ENCODE results near the gene PLCD3. TPM values are rescaled to one million over a fixed set of nuclear protein-coding genes. Genes with fewer than 3 reads are reported as not detected.
A peak's percentile ranks its signal among the peaks of the same experiment; 100 is the strongest.

The PLCD3 gene
- total and polyA plus RNA-seq, 9 of the 15 experiments (the other 6 are each of a cell fraction or from before 2014, with no cell fraction given) = 0.20 to 22.6 (median 7.5) TPM

DNA sequence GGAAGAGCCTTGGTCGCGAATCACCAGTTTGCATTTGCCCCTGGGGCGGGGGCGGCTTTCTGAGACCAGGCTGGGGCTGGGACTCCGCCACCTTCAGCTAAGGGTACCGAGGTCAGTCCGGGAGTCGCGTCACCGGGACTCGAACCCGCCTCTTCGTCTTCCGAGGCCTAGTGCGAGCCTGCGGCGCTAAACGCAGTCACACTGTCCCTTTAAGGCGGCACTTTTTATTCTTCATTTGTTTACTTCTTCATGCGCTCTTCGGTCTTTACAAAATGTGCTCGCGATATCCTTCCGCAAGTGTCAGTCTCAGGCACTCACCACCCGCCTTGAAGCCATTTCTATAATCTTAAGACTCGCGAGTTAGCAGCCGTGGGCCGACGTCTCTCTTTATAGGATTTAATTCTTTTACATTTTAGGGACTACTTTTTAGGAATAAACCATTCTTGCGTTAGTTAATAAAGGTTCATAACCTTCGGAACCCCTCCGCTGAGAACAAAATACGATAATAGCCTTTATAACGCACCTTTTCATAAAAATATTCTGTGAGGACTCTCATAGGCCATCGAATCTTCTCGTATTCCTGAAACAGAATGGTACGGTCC, 15.4 kb upstream of the PLCD3 start (continued):
- TF ChIP-seq HMG20B (CRISPR knock-in tag; IDR thresholded peaks at IDR 0.05) (no peak), CEBPB (tag; IDR thresholded peaks at IDR 0.05) (no peak), KLF13 (tag; IDR thresholded peaks at IDR 0.05; ENCODE audit: borderline replicate concordance, low read depth) (peak; percentile 57; the same call in 1 of the 2 replicates), ZNF124 (CRISPR knock-in tag; IDR thresholded peaks at IDR 0.05) (no peak), ZNF146 (CRISPR knock-in tag; IDR thresholded peaks at IDR 0.05; ENCODE audit: unreplicated experiment) (no peak), RHOXF2B (CRISPR knock-in tag; conservative IDR thresholded peaks at IDR 0.05) (peak; percentile 66; the same call in 1 of the 2 replicates), TAF15 (IDR thresholded peaks at IDR 0.05; ENCODE audit: low read depth, low read length) (no peak), ZNF589 (CRISPR knock-in tag; IDR thresholded peaks at IDR 0.05; ENCODE audit: low read depth) (peak; percentile 91), EP400 (IDR thresholded peaks at IDR 0.05) (peak; percentile 92), ELF4 (CRISPR knock-in tag; IDR thresholded peaks at IDR 0.05) (no peak; the same call in 1 of the 2 replicates), THRAP3 (IDR thresholded peaks at IDR 0.05; ENCODE audit: borderline replicate concordance) (peak; percentile 34; the same call in 1 of the 2 replicates), PTBP1 (IDR thresholded peaks at IDR 0.05; ENCODE audit: low read depth, low read length) (no peak), SMARCB1 (IDR thresholded peaks at IDR 0.05; ENCODE audit: insufficient read length, low read depth) (no peak)
- TF ChIP-seq, protein P1, sequence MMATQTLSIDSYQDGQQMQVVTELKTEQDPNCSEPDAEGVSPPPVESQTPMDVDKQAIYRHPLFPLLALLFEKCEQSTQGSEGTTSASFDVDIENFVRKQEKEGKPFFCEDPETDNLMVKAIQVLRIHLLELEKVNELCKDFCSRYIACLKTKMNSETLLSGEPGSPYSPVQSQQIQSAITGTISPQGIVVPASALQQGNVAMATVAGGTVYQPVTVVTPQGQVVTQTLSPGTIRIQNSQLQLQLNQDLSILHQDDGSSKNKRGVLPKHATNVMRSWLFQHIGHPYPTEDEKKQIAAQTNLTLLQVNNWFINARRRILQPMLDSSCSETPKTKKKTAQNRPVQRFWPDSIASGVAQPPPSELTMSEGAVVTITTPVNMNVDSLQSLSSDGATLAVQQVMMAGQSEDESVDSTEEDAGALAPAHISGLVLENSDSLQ (IDR thresholded peaks at IDR 0.05) = peak; percentile 58; the same call in 1 of the 2 replicates
- TF ChIP-seq, protein P2, sequence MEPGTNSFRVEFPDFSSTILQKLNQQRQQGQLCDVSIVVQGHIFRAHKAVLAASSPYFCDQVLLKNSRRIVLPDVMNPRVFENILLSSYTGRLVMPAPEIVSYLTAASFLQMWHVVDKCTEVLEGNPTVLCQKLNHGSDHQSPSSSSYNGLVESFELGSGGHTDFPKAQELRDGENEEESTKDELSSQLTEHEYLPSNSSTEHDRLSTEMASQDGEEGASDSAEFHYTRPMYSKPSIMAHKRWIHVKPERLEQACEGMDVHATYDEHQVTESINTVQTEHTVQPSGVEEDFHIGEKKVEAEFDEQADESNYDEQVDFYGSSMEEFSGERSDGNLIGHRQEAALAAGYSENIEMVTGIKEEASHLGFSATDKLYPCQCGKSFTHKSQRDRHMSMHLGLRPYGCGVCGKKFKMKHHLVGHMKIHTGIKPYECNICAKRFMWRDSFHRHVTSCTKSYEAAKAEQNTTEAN (CRISPR knock-in tag; IDR thresholded peaks at IDR 0.05) = no peak

Data from K562 (cell line).